ENCODE results near the gene GRIA4. TPM values are rescaled to one million over a fixed set of nuclear protein-coding genes. Genes with fewer than 3 reads are reported as not detected.

GRIA4 gene
- polyA plus RNA-seq, 3 donors: not detected

- no peaks in the 10 kb centered on the region for H3K9me3 ChIP-seq (replicated peaks in 1 of 2; ENCODE audit: control insufficient read depth in 1 of 2, insufficient read depth in 1 of 2, low read length in 2 of 2)
- no peaks in the 10 kb centered on the region for H3K4me1 ChIP-seq (ENCODE audit: control insufficient read depth in 1 of 2, insufficient read depth in 2 of 2, low read length in 2 of 2)
- no peak overlapping the region for H3K9ac ChIP-seq (ENCODE audit: insufficient read depth, low read length, poor library complexity, severe bottlenecking)
- intact Hi-C loops (cut with micrococcal nuclease): no loop called here
- Mint-ChIP-seq H3K4me3 (no peak overlapping the region), H3K9me3 (peaks cover 0 to 4% (median 0%) of the 10 kb centered on the region in 7 donors), H3K27ac (no peak overlapping the region), H3K4me1 (no peaks in the 10 kb centered on the region), H3K27me3 (ENCODE audit: low read depth in 3 of 3) (peaks cover 0 to under 1% (median 0%) of the 10 kb centered on the region in 3 donors), H3K36me3 (no peaks in the 10 kb centered on the region)
- no peaks in the 10 kb centered on the region for H3K36me3 ChIP-seq (replicated peaks in 1 of 2; ENCODE audit: control insufficient read depth in 1 of 2, insufficient read depth in 2 of 2, low read length in 2 of 2)
- TF ChIP-seq CTCF (IDR thresholded peaks at IDR 0.05): no peak
- H3K27me3 ChIP-seq (ENCODE audit: control insufficient read depth in 2 of 2, insufficient read depth in 2 of 2, low read length in 2 of 2): no peaks in the 10 kb centered on the region
- H3K27ac ChIP-seq (ENCODE audit: low read depth in 1 of 2, low read length in 2 of 2): no peak overlapping the region
- no peak for DNase-seq
- H2AFZ ChIP-seq (ENCODE audit: insufficient read depth, low read depth, low read length, poor library complexity, severe bottlenecking): no peak overlapping the region
- H3K4me2 ChIP-seq (replicated peaks; ENCODE audit: extremely low read depth, low read length, poor library complexity, severe bottlenecking): no peak overlapping the region
- WGBS (ENCODE audit: insufficient coverage): no CpG with 5 or more reads among the region's 3 CpGs
- H3K4me3 ChIP-seq (replicated peaks in 1 of 3; ENCODE audit: low read depth in 2 of 3, low read length in 3 of 3): no peak overlapping the region
- H4K20me1 ChIP-seq (ENCODE audit: insufficient read depth, low read length): no peaks in the 10 kb centered on the region
- H3K79me2 ChIP-seq (ENCODE audit: insufficient read depth, low read length): no peaks in the 10 kb centered on the region
Observed at GRCh38 chr11:105790840-105791239, 181.0 kb downstream of the GRIA4 start.

- H3K9ac ChIP-seq (ENCODE audit: insufficient read depth, low read length, poor library complexity, severe bottlenecking): no peak overlapping the region
- H4K20me1 ChIP-seq (ENCODE audit: insufficient read depth, low read length): no peaks in the 10 kb centered on the region
- TF ChIP-seq CTCF (IDR thresholded peaks at IDR 0.05): no peak
- H3K9me3 ChIP-seq (replicated peaks in 1 of 2; ENCODE audit: control insufficient read depth in 1 of 2, insufficient read depth in 1 of 2, low read length in 2 of 2): no peaks in the 10 kb centered on the region
- H3K27me3 ChIP-seq (ENCODE audit: control insufficient read depth in 2 of 2, insufficient read depth in 2 of 2, low read length in 2 of 2): no peaks in the 10 kb centered on the region
- peaks cover 0 to 2% (median 0%) of the 10 kb centered on the region in 7 donors for H3K9me3 Mint-ChIP-seq
- no peak overlapping the region for H3K4me3 Mint-ChIP-seq
- no peak overlapping the region for H3K27ac ChIP-seq (ENCODE audit: low read depth in 1 of 2, low read length in 2 of 2)
- no peaks in the 10 kb centered on the region for H3K79me2 ChIP-seq (ENCODE audit: insufficient read depth, low read length)
- no peak overlapping the region for H3K4me3 ChIP-seq (replicated peaks in 1 of 3; ENCODE audit: low read depth in 2 of 3, low read length in 3 of 3)
- H3K27ac Mint-ChIP-seq: no peak overlapping the region
- H2AFZ ChIP-seq (ENCODE audit: insufficient read depth, low read depth, low read length, poor library complexity, severe bottlenecking): no peak overlapping the region
- H3K36me3 ChIP-seq (replicated peaks in 1 of 2; ENCODE audit: control insufficient read depth in 1 of 2, insufficient read depth in 2 of 2, low read length in 2 of 2): no peaks in the 10 kb centered on the region
- H3K36me3 Mint-ChIP-seq: no peaks in the 10 kb centered on the region
- no peaks in the 10 kb centered on the region for H3K4me1 Mint-ChIP-seq
- DNase-seq: no peak
- no peak overlapping the region for H3K4me2 ChIP-seq (replicated peaks; ENCODE audit: extremely low read depth, low read length, poor library complexity, severe bottlenecking)
- 69% methylated on average over 2 of the region's 2 CpGs for WGBS (ENCODE audit: insufficient coverage)
- no peaks in the 10 kb centered on the region for H3K4me1 ChIP-seq (ENCODE audit: control insufficient read depth in 1 of 2, insufficient read depth in 2 of 2, low read length in 2 of 2)
- no peaks in the 10 kb centered on the region for H3K27me3 Mint-ChIP-seq (ENCODE audit: low read depth in 3 of 3)
- intact Hi-C loops (cut with micrococcal nuclease): no loop called here
Observed at GRCh38 chr11:105793092-105793491, 183.2 kb downstream of the GRIA4 start.
